ENCODE measurements around the gene CABCOCO1.

DNA sequence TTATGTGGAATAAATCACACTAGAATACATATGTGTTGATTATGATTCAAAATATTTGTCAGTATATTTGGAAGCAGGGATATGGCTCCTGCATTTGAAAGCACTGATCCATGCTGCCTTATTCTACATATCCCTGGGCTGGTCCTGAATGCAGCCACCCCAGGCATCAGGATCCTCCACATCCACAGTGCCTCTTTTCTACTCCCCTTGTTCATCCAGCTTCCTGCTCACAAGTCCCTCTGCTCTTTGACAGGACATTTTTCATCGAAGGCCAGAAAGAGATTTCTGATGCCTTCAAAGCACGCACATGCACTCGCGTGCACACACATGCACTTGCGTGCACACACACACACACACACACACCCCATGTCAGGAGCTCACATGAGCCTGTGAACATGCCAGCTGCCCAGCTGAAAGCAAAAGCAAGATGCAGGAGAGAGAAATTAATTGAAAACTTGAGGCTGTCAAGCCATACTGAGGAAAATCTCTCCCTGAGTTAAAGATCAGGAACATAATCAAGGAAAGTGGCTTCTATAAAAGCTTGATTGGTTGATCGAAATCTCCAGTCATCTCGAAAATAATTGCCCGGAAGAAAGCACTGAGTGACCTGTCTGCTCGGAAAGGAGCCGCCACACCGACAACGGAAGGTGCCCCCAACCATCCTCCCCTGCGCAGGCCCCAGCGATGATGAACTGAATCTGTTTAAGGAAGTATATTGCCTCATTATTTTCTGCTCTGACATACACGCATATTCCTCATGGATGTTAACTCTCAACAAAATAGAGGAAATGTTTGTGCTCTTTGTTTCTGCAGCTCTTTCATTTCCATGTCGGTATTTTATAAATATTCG lies 134.8 kb downstream of the CABCOCO1 start:
- no peak for TF ChIP-seq SUPT5H (IDR thresholded peaks at IDR 0.05)
- no peak for TF ChIP-seq LEF1 (IDR thresholded peaks at IDR 0.05)
- TF ChIP-seq TRIM28 (IDR thresholded peaks at IDR 0.05), result no peak
- TF ChIP-seq, protein P1, sequence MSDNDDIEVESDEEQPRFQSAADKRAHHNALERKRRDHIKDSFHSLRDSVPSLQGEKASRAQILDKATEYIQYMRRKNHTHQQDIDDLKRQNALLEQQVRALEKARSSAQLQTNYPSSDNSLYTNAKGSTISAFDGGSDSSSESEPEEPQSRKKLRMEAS (CRISPR knock-in tag; IDR thresholded peaks at IDR 0.05), result no peak

Data from K562 (cell line).